Activated CD8-positive, alpha-beta memory T cell treated with anti-CD3 and anti-CD28 coated beads, Interleukin-2, amount 10 ng/mL, durations not matched to agents 7 days and 5 days (primary cell): ENCODE measurements around the gene CTNNAL1. TPM values are rescaled to one million over a fixed set of nuclear protein-coding genes. Genes with fewer than 3 reads are reported as not detected.
A peak's percentile ranks its signal among the peaks of the same experiment; 100 is the strongest.
"Not testable (repeated sequence)": the region's sequence is repeated elsewhere in the genome, so short reads cannot be mapped to it uniquely, and the experiment has no call there.

ENCODE experiments used
- ATAC-seq: fragments of 150-1000 bp; cut with Tn5 transposase; one replicate; pipeline ENCODE4 v1.10.0; 2021; ENCODE audit warnings: moderate library complexity
- CTCF ChIA-PET: fragments of 350-600 bp; sonication (Branson Sonifier 250); formaldehyde crosslinking; loops from one replicate; lab custom pipeline; 2021; ENCODE audit warnings: antibody characterized with exemption; lab: Charles Lee
- DNase-seq: peaks from one replicate; pipeline ENCODE4 v3.0.0-alpha.2; 2020
- H3K27ac Mint-ChIP-seq: one replicate; pipeline ENCODE4 v1.8.0; 2021; ENCODE audit warnings: mild to moderate bottlenecking, mixed read lengths
- H3K27me3 Mint-ChIP-seq: one replicate; pipeline ENCODE4 v1.8.0; 2021; ENCODE audit warnings: mixed read lengths
- H3K36me3 Mint-ChIP-seq: one replicate; pipeline ENCODE4 v1.8.0; 2021; ENCODE audit warnings: mild to moderate bottlenecking, mixed read lengths
- H3K4me1 Mint-ChIP-seq: one replicate; pipeline ENCODE4 v1.8.0; 2021; ENCODE audit warnings: mixed read lengths
- H3K4me3 Mint-ChIP-seq: one replicate; pipeline ENCODE4 v1.8.0; 2021; ENCODE audit warnings: mild to moderate bottlenecking, moderate library complexity, mixed read lengths
- H3K9me3 Mint-ChIP-seq: one replicate; pipeline ENCODE4 v1.8.0; 2022; ENCODE audit warnings: low read depth, mixed read lengths
- total RNA-seq, 2 experiments: library from RNA; stranded (reverse); gene quantifications; one replicate each; pipeline ENCODE4 v1.2.3, GENCODE V29; 2021

CTNNAL1 gene
- total RNA-seq, 2 experiments from 2014 or later = 18.8 to 21.5 TPM

DNA sequence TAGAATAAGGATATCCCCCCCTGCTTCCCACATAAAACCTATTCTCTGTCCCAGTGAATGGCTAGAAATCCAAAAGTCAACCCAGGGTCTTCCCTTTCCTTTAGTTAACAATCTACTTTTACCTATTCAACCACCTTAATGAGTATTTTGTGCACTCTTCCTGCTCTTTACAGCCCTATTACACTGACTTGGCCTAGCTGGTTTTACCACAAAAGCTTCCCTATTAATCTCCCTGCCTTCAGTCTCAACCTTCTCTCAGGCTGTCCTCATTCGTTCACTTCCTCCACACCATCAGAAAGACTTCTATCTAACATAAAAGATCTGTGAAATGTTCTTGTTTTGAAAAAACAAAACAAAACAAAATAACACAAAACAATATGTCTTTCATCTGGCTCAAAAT lies 16.2 kb downstream of the CTNNAL1 start:
- Mint-ChIP-seq H3K27ac (no peak overlapping the region), H3K4me3 (no peak overlapping the region), H3K9me3 (no peaks in the 10 kb centered on the region), H3K4me1 (peaks cover 27% of the 10 kb centered on the region), H3K36me3 (peaks cover 13% of the 10 kb centered on the region), H3K27me3 (no peaks in the 10 kb centered on the region)
- DNase-seq (no peak), ATAC-seq (no peak)
- CTCF ChIA-PET = no interaction called here

DNA sequence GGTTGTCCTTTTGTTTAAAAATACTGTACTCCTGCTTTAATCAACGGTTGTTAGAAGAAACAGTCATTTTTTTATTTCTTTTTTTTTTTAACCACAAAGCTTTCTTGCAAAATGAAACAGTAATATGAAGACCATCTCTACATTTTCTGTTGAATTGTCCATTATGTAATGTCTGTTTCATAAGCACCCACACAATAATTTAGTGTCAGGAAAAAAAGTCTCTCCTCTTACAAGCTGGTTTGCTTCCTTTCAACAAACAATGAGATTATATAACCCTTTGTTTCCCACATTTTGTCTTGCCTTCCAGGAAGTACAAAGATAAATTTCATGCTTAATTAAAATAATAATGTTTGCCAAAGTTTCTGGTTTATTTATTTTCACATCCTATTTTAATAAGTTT lies 16.7 kb downstream of the CTNNAL1 start:
- no peaks in the 10 kb centered on the region for H3K27me3 Mint-ChIP-seq
- CTCF ChIA-PET = no interaction called here
- ATAC-seq = no peak
- H3K27ac Mint-ChIP-seq = no peak overlapping the region
- H3K4me1 Mint-ChIP-seq = peaks cover 27% of the 10 kb centered on the region
- H3K4me3 Mint-ChIP-seq = no peak overlapping the region
- no peak for DNase-seq
- H3K9me3 Mint-ChIP-seq = no peaks in the 10 kb centered on the region
- H3K36me3 Mint-ChIP-seq = peaks cover 11% of the 10 kb centered on the region

DNA sequence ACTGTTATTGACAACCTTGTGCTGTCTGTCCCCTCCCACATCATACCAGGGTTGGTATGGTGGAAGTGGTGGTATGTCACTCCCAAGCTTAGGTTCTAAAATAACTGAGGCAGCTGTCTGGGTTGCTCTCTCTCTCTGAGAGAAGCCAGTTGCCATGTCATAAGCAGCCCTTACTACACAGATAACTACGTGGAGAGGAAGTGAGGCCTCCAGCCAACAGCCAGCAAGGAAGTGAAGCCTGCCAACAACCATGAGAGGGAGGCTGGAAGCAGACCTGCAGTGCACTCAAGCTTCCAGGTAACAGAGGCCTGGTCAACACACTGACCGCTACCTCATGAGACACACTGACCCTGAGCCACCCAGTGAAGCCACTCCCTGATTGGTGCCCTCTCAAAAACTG lies 18.6 kb downstream of the CTNNAL1 start:
- ATAC-seq (peak; percentile 78), DNase-seq (peak; percentile 47)
- Mint-ChIP-seq H3K27ac (peak overlapping the region; percentile 56), H3K4me1 (peaks cover 18% of the 10 kb centered on the region), H3K36me3 (peaks cover 16% of the 10 kb centered on the region), H3K4me3 (no peak overlapping the region), H3K27me3 (no peaks in the 10 kb centered on the region), H3K9me3 (no peaks in the 10 kb centered on the region)
- CTCF ChIA-PET = interaction anchor here (1.0 kb wide), 1 partner anchor 14 kb away, joined by 3 read pairs; no protein-coding TSS in a partner anchor

DNA sequence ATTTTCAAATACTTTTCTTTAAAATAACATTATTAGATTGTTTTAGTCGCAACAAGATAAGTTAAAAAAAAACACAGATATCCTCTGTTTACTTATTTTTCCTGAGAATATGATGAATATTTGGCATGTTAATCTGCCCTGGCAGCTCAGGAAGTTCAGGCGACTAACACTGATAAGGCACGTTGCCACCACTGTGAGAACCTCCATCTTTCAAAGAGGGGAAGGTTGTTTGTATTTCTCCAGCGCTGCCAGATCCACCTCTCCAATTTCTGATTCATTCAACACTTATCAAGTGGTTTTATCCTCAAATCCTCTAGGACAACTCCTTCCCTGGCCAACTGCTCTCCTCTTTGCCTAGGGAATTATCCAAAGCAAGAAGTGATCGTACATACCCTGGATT lies 21.8 kb downstream of the CTNNAL1 start:
- Mint-ChIP-seq H3K4me1 (peaks cover 14% of the 10 kb centered on the region), H3K27me3 (no peaks in the 10 kb centered on the region), H3K27ac (no peak overlapping the region), H3K36me3 (peaks cover 23% of the 10 kb centered on the region), H3K4me3 (no peak overlapping the region), H3K9me3 (no peaks in the 10 kb centered on the region)
- CTCF ChIA-PET = no interaction called here
- DNase-seq (no peak), ATAC-seq (no peak)

DNA sequence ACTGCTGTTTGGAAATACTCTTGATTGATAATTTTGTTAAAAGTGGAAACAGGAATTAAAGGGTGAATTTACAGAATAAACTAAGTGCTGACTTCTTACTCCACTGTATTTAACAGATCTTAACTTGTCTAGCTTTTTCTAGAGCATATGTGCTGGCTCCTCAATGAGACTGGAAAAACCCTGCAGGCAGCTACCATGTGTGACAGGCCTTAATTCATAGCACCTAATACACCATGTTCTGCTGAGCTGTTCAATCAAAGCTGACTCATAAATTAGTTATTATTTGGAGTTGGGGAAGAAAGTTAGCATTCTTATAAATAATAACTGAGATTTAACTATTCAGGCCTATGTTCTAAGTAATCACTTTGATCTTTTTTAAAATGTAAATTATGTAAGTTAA lies 29.4 kb downstream of the CTNNAL1 start:
- ATAC-seq (no peak), DNase-seq (no peak)
- Mint-ChIP-seq H3K4me1 (no peaks in the 10 kb centered on the region), H3K27me3 (no peaks in the 10 kb centered on the region), H3K36me3 (peaks cover 10% of the 10 kb centered on the region), H3K4me3 (no peak overlapping the region), H3K9me3 (no peaks in the 10 kb centered on the region), H3K27ac (no peak overlapping the region)
- CTCF ChIA-PET = no interaction called here

DNA sequence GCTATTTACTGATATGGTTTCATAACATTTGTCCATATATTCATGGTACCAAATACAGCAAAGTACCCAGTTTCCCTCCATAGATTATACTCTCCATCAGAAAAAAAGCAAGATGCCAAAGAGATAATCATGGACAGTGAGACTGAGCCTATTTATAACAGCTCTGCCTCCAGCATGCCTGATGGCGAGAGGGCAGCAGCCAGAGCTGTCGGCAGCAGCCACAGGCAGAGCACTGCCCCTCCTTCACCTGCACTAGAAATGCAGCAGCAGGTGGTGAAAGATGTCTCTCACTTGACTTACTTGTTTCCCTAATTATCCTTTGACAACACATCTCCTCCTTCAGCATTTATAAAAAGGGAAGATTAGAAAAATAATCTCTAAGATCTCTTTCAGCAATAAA lies 32.4 kb downstream of the CTNNAL1 start:
- H3K4me1 Mint-ChIP-seq = no peaks in the 10 kb centered on the region
- H3K27me3 Mint-ChIP-seq = no peaks in the 10 kb centered on the region

DNA sequence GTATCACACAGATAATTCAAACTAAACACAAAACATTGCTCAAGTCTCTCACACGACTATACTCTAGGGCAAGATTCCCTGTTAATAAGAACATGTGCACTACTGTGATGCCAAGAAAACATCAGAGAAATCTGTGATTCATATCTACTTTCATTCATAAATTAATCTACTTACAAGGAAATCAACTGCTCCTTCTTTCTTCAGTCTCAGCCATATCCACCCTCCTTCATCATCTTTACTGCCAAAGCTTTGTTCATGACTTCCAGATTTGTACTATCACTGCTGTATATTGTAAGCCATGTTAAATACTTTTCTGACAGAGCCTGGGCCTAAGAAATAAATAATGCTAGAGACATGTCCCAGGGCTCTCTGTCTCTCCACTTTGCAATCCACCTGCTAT lies 35.1 kb downstream of the CTNNAL1 start:
- CTCF ChIA-PET = interaction anchor here (1.1 kb wide), 1 partner anchor 11 kb away, joined by 3 read pairs; no protein-coding TSS in a partner anchor
- DNase-seq (no peak), ATAC-seq (no peak)
- Mint-ChIP-seq H3K27ac (no peak overlapping the region), H3K27me3 (no peaks in the 10 kb centered on the region), H3K9me3 (no peaks in the 10 kb centered on the region), H3K4me1 (no peaks in the 10 kb centered on the region), H3K36me3 (peaks cover 7% of the 10 kb centered on the region), H3K4me3 (no peak overlapping the region)

More for the DNA sequence above, 32.4 kb downstream of the CTNNAL1 start:
- no peaks in the 10 kb centered on the region for H3K9me3 Mint-ChIP-seq
- ATAC-seq = no peak
- CTCF ChIA-PET = no interaction called here
- peaks cover 7% of the 10 kb centered on the region for H3K36me3 Mint-ChIP-seq
- no peak for DNase-seq
- no peak overlapping the region for H3K4me3 Mint-ChIP-seq
- no peak overlapping the region for H3K27ac Mint-ChIP-seq

DNA sequence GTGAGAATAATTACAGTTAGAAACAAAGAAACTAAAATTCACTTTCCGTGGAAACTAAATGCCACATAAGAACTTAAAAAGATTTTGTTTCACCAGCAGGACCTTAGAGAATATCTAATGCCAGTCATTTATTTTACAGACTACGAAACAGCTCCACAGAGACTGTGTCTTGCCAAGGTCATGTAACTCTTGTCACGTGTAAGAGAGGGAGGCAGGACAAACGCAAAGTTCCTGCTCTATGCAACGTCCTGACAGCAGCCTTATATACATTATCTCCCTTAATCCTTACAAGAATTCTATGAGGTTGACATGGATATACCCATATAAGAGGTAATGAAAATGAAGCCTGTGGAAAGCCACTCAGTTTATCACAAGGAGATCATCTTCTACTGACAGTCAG lies 39.4 kb downstream of the CTNNAL1 start:
- CTCF ChIA-PET = no interaction called here
- ATAC-seq = no peak
- peaks cover 19% of the 10 kb centered on the region for H3K36me3 Mint-ChIP-seq
- no peak overlapping the region for H3K4me3 Mint-ChIP-seq
- no peaks in the 10 kb centered on the region for H3K27me3 Mint-ChIP-seq
- H3K9me3 Mint-ChIP-seq = peaks cover 2% of the 10 kb centered on the region
- no peak overlapping the region for H3K27ac Mint-ChIP-seq
- no peaks in the 10 kb centered on the region for H3K4me1 Mint-ChIP-seq
- DNase-seq = no peak

DNA sequence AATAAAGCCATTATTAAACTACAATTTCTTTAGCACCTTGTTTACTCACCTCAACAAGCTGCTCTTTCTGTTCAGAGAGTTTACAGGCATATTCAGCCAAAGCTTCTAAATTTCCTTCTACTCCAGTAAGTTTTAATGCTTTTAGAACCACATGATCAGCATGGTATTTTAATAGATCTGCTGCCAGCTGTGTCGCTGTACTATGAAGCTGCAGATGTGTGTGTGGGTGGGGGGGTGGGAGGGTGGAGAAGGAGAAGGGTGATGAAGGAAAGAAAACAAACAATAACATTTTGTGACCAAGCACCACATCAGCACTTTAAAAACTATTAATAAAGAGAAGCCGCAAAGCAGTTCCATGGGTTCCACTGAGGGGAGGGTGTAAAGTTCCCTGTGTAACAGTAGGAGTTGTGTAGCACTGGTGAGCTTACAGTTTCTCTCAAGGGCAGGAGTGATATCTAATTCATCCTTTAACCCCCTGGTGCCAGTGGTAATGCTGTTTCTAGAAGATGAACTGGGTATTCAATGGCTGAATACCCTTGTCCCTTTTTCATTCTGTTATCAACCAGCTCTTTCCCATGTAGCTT lies 40.6 kb downstream of the CTNNAL1 start:
- Mint-ChIP-seq H3K36me3 (peaks cover 16% of the 10 kb centered on the region), H3K27me3 (no peaks in the 10 kb centered on the region), H3K9me3 (peaks cover 2% of the 10 kb centered on the region), H3K27ac (no peak overlapping the region), H3K4me3 (no peak overlapping the region), H3K4me1 (no peaks in the 10 kb centered on the region)
- DNase-seq (no peak), ATAC-seq (no peak)
- CTCF ChIA-PET = no interaction called here

DNA sequence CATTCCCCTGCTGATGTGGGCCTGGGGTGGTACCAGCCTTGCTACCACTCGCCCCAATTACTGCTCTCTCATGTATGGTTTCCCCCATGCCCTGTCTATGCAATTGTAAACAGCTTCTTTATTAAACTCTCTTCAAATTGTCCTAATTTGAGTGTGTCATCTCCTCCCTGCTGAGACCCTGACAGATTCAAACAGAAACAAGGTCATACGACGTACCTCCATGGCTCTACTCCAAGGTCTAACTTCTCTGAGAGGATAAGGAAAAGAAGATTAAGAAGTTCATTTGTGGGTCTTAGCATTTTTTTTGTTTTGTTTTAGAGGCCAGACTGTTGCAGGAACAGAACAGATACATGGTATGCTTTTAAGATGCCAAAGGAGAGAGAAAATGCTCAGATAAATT lies 41.1 kb downstream of the CTNNAL1 start:
- Mint-ChIP-seq H3K27me3 (no peaks in the 10 kb centered on the region), H3K36me3 (peaks cover 16% of the 10 kb centered on the region), H3K4me3 (no peak overlapping the region), H3K4me1 (no peaks in the 10 kb centered on the region), H3K9me3 (peaks cover 2% of the 10 kb centered on the region), H3K27ac (no peak overlapping the region)
- CTCF ChIA-PET = no interaction called here
- DNase-seq = no peak
- no peak for ATAC-seq

DNA sequence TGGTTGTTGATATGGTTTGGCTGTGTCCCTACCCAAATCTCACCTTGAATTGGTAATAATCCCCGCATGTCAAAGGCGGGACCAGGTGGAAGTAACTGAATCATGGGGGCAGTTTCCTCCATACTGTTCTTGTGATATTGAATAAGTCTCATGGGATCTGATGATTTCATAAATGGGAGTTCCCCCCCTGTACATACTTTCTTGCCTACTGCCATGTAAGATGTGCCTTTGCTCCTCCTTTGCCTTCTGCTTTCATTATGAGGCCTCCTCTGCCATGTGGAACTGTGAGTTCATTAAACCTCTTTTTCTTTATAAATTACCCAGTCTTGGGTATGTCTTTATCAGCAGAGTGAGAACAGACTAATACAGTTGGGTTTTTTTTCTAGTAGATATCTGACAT lies 41.9 kb downstream of the CTNNAL1 start:
- H3K9me3 Mint-ChIP-seq, DNase-seq, H3K27ac Mint-ChIP-seq, CTCF ChIA-PET, H3K27me3 Mint-ChIP-seq, ATAC-seq, H3K4me1 Mint-ChIP-seq, H3K4me3 Mint-ChIP-seq: not testable (repeated sequence)
- peaks cover 16% of the 10 kb centered on the region for H3K36me3 Mint-ChIP-seq

DNA sequence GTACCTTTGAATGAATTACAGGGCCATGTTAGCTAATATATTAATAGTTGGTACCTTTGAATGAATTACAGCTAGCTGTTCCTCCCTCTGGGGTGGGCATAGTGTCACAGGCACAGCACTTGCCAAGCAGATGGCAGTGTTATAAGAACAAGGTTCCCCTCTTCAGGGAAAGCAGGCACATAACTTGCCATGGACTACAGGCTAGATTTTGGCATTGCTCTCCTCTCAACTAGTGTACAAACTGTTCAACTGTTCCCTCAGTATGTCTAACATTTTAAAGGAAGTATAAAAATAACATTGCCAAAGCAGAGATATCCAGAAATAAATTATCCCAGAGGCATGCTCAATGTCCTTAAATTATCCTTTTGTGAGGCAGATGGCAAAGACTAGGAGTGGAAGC lies 45.4 kb downstream of the CTNNAL1 start:
- no peaks in the 10 kb centered on the region for H3K27me3 Mint-ChIP-seq
- no peak overlapping the region for H3K4me3 Mint-ChIP-seq
- CTCF ChIA-PET = interaction anchor here (2.4 kb wide), 1 partner anchor 14 kb away, joined by 6 read pairs; no protein-coding TSS in a partner anchor
- H3K27ac Mint-ChIP-seq = no peak overlapping the region
- no peaks in the 10 kb centered on the region for H3K4me1 Mint-ChIP-seq
- DNase-seq = no peak
- no peak for ATAC-seq
- peaks cover 2% of the 10 kb centered on the region for H3K9me3 Mint-ChIP-seq
- peaks cover 17% of the 10 kb centered on the region for H3K36me3 Mint-ChIP-seq

DNA sequence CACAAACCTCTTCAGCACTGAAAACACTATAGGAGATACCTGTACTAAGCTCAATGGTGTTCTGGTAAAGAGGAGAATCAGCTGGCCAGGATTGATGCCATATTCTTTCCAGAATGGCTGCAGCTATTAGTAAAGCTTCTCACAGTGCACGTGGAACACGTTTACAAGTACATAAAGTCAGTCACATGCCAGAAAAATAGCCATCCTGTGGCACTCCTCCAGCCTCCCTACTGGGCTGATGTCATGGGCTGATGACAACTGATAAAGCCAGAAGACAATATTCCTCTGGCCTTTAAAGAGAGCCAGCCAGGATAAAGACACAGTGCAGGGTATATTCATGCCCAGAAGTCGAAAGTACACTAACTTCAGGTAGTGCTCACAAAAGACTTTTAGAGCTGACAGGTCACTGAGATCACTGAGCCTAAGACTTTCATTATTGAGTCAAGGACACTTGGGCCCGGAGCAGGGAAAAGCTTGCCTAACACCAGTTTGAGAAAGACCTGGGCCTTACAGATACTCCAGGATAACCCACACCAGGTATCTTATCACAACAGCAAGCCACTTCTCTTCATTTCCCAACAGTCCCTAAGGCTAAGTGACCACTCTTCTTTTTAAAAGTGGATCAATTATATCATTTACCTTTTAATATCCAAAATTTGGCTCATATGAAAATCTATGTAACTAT lies 49.7 kb downstream of the CTNNAL1 start:
- DNase-seq (no peak), ATAC-seq (no peak)
- no peak overlapping the region for H3K27ac Mint-ChIP-seq
- H3K27me3 Mint-ChIP-seq = no peaks in the 10 kb centered on the region
- no peak overlapping the region for H3K4me3 Mint-ChIP-seq
- CTCF ChIA-PET = interaction anchor here (1.3 kb wide), 1 partner anchor 9 kb away, joined by 5 read pairs; no protein-coding TSS in a partner anchor
- peaks cover 1% of the 10 kb centered on the region for H3K36me3 Mint-ChIP-seq
- H3K9me3 Mint-ChIP-seq = no peaks in the 10 kb centered on the region
- H3K4me1 Mint-ChIP-seq = peaks cover 2% of the 10 kb centered on the region

DNA sequence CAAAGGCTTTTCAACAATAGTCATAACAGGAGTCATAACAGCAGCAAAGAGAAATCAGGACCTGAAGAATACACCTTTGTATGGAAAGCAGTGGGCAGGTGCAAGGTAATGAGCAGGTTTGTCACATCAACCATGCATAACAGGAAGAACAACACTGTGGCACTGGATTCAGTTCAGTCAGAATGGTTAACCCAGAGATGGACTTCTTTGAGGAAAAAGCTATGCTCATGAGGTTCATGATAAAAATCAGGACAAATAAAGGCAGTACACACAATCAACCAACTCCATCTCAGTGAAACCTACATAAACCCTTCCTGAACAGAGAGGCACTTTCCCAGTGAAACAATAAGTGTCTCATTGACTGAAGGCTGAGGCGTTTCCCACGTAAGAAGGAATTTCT lies 52.1 kb downstream of the CTNNAL1 start:
- H3K27me3 Mint-ChIP-seq = no peaks in the 10 kb centered on the region
- no peak overlapping the region for H3K27ac Mint-ChIP-seq
- peaks cover 1% of the 10 kb centered on the region for H3K36me3 Mint-ChIP-seq
- CTCF ChIA-PET = interaction anchor here (1.1 to 1.2 kb wide), 2 partner anchors 11 to 15 kb away, joined by 4 read pairs; no protein-coding TSS in a partner anchor
- no peaks in the 10 kb centered on the region for H3K9me3 Mint-ChIP-seq
- no peak overlapping the region for H3K4me3 Mint-ChIP-seq
- peaks cover 3% of the 10 kb centered on the region for H3K4me1 Mint-ChIP-seq
- no peak for DNase-seq
- ATAC-seq = no peak
